ENCODE measurements around the gene NUTM2E.
"Not testable (repeated sequence)": the region's sequence is repeated elsewhere in the genome, so short reads cannot be mapped to it uniquely, and the experiment has no call there.

NUTM2E gene

GRCh38 chr10:79868023-79868422 is 41.5 kb downstream of the NUTM2E start:
- not testable (repeated sequence) for DNase-seq

GRCh38 chr10:79869439-79870097 is 43.0 kb downstream of the NUTM2E start:
- DNase-seq = not testable (repeated sequence)

- DNase-seq = not testable (repeated sequence)
Measured at GRCh38 chr10:79871729-79872128, 45.2 kb downstream of the NUTM2E start.

All from NCI-H446 (cell line).